ENCODE measurements around the gene CASR. TPM values are rescaled to one million over a fixed set of nuclear protein-coding genes. Genes with fewer than 3 reads are reported as not detected.

Gene CASR
- polyA plus RNA-seq, 1 donor = 1.9 TPM

DNA sequence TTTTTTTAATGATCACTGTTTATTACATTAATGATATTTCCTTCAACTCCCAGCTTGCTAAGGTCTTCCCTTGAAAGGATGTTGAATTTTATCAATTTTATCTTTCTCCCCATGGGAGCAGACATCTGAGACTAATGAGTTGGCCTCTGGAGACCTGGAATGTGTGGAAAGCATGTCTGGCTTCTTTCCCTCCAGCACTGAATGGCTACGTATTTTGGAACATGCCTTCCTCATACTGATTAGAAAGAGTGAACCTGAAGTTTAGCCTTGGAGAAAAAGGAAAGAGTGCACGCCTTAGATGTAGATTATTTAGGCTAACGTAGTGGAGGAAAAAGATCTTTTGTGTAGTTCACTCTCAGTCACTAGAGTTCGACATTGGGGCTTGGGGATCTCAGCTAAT lies 25.1 kb downstream of the CASR start:
- Histone ChIP-seq H3K4me3 (ENCODE audit: low read length) (no peak overlapping the region), H3K4me1 (ENCODE audit: control insufficient read depth, insufficient read depth, low read length) (no peaks in the 10 kb centered on the region), H3K9me3 (ENCODE audit: control insufficient read depth, low read depth, low read length) (no peaks in the 10 kb centered on the region), H3K27me3 (ENCODE audit: control insufficient read depth, insufficient read depth, low read length) (no peaks in the 10 kb centered on the region), H3K27ac (ENCODE audit: low read length) (no peak overlapping the region), H3K36me3 (ENCODE audit: control insufficient read depth, insufficient read depth, low read length) (no peaks in the 10 kb centered on the region)
- WGBS (ENCODE audit: insufficient coverage, low lambda C conversion rate) = no CpG with 5 or more reads among the region's 4 CpGs
- no peak for DNase-seq

GRCh38 chr3:122213650-122214049 lies 30.2 kb downstream of the CASR start:
- Histone ChIP-seq H3K9me3 (ENCODE audit: control insufficient read depth, low read depth, low read length) (no peaks in the 10 kb centered on the region), H3K4me1 (ENCODE audit: control insufficient read depth, insufficient read depth, low read length) (no peaks in the 10 kb centered on the region), H3K4me3 (ENCODE audit: low read length) (no peak overlapping the region), H3K27me3 (ENCODE audit: control insufficient read depth, insufficient read depth, low read length) (no peaks in the 10 kb centered on the region), H3K27ac (ENCODE audit: low read length) (no peak overlapping the region), H3K36me3 (ENCODE audit: control insufficient read depth, insufficient read depth, low read length) (no peaks in the 10 kb centered on the region)
- WGBS (ENCODE audit: insufficient coverage, low lambda C conversion rate) = no CpG with 5 or more reads among the region's 2 CpGs
- no peak for DNase-seq

DNA sequence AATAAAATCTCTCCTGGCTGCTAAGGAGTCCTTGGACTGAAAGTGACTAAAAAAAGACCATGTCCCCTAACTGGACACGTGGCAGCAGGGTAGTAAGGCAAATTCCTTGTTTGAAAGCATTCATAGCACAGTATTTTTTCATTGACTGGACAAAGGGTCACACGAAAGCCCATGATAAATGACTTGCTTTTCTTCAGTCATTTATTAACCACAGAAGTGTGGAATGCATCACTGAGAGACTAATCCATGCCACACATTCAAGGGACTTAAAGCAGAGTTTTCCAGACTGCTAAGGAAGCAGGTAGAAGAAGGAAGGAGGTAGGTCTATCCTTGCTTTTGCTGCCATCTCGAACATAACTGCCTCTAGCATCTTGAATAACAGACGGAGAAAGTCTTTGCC lies 31.2 kb downstream of the CASR start:
- no peaks in the 10 kb centered on the region for H3K9me3 ChIP-seq (ENCODE audit: control insufficient read depth, low read depth, low read length)
- no CpG with 5 or more reads among the region's 4 CpGs for WGBS (ENCODE audit: insufficient coverage, low lambda C conversion rate)
- H3K27ac ChIP-seq (ENCODE audit: low read length) = no peak overlapping the region
- H3K36me3 ChIP-seq (ENCODE audit: control insufficient read depth, insufficient read depth, low read length) = no peaks in the 10 kb centered on the region
- no peak for DNase-seq
- H3K4me3 ChIP-seq (ENCODE audit: low read length) = no peak overlapping the region
- H3K27me3 ChIP-seq (ENCODE audit: control insufficient read depth, insufficient read depth, low read length) = no peaks in the 10 kb centered on the region
- no peaks in the 10 kb centered on the region for H3K4me1 ChIP-seq (ENCODE audit: control insufficient read depth, insufficient read depth, low read length)

DNA sequence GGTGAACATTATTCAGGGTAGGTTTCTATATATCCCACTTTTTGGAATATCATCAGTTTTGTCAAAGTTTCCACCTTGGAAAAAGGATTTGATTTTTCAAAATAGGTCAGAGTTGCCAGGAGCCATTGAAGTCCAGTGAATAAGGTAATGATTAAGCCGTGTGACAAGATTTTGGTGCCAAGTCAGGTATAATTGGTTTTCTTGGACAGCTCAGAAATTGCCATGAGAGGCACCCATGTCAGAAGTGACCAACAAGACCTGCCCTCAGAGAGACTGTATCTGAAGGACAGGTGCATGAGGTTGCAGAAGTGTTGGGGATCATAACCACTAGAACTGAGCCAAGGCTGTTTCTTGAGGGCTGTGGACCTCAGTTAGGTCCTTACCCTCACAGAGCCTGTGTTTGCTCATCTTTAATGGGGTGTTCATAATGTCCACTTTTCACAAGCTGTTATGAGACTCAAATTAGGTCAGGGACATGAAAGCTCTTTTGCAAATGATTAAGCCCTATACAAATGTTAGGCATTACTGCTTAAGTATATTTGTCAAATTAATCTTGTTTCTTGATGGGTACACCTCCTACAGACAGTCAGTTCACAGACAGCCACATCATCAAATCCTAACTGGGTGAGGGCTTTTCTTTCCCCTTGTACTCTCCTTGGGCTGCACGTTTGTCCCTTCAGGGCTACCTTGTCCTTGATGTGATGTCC lies 32.3 kb downstream of the CASR start:
- Histone ChIP-seq H3K27ac (ENCODE audit: low read length) (no peak overlapping the region), H3K9me3 (ENCODE audit: control insufficient read depth, low read depth, low read length) (no peaks in the 10 kb centered on the region), H3K36me3 (ENCODE audit: control insufficient read depth, insufficient read depth, low read length) (no peaks in the 10 kb centered on the region), H3K4me3 (ENCODE audit: low read length) (no peak overlapping the region), H3K27me3 (ENCODE audit: control insufficient read depth, insufficient read depth, low read length) (no peaks in the 10 kb centered on the region), H3K4me1 (ENCODE audit: control insufficient read depth, insufficient read depth, low read length) (no peaks in the 10 kb centered on the region)
- DNase-seq = no peak
- whole genome bisulfite sequencing (ENCODE audit: insufficient coverage, low lambda C conversion rate) = no CpG with 5 or more reads among the region's 2 CpGs

DNA sequence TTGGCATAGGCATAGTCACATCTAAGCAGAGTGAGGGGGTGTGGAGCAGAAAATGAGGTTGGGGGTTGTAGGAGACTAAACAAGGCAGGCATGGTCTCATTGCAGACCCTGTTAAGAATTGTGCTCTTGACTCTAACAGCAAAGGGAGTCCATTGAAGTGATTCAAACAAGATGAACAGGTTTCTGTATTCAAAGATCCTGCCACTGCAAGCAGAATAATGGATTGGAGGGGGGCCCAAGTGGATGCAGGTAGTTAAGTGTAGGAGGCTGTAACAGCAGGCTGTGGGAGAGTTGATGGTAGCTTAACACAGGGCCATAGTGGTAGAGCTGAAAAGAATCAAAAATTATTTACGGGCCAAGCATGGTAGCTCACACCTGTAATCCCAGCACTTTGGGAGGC lies 34.4 kb downstream of the CASR start:
- no peak for DNase-seq
- H3K4me1 ChIP-seq (ENCODE audit: control insufficient read depth, insufficient read depth, low read length) = no peaks in the 10 kb centered on the region
- H3K27ac ChIP-seq (ENCODE audit: low read length) = no peak overlapping the region
- WGBS (ENCODE audit: insufficient coverage, low lambda C conversion rate) = no CpG with 5 or more reads among the region's 1 CpG
- no peaks in the 10 kb centered on the region for H3K27me3 ChIP-seq (ENCODE audit: control insufficient read depth, insufficient read depth, low read length)
- H3K9me3 ChIP-seq (ENCODE audit: control insufficient read depth, low read depth, low read length) = no peaks in the 10 kb centered on the region
- no peaks in the 10 kb centered on the region for H3K36me3 ChIP-seq (ENCODE audit: control insufficient read depth, insufficient read depth, low read length)
- no peak overlapping the region for H3K4me3 ChIP-seq (ENCODE audit: low read length)

DNA sequence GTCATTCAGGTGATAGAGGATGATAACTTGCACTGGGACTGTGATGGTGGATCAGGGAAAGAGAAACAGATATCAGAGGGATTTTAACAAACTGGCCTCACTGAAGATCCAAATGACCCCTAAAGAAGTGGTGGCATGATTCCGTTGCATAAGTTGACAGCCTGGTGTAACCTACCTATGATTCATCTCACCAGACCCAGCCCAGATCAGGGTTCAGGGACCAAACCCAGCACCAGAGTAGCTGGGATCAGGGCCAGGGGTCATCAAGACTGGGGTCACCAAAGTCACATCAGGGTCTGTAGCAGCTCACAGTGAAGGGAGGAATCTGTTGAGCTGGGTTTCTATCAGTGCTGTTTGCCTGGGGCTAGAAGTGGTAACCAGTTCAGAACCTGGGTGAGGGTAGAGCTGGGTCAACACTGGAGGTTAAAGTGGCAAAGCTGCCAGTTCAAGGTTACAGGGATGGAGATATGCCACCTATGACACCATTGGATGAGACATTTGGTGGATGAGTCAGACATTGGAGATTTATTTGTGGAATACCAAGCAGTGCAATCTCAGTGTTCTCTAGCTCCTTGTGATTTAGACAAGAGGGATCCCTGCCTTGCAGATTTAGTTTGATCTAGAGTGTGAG lies 35.9 kb downstream of the CASR start:
- no CpG with 5 or more reads among the region's 1 CpG for WGBS (ENCODE audit: insufficient coverage, low lambda C conversion rate)
- H3K27me3 ChIP-seq (ENCODE audit: control insufficient read depth, insufficient read depth, low read length) = no peaks in the 10 kb centered on the region
- no peaks in the 10 kb centered on the region for H3K9me3 ChIP-seq (ENCODE audit: control insufficient read depth, low read depth, low read length)
- H3K4me3 ChIP-seq (ENCODE audit: low read length) = no peak overlapping the region
- H3K4me1 ChIP-seq (ENCODE audit: control insufficient read depth, insufficient read depth, low read length) = no peaks in the 10 kb centered on the region
- no peak overlapping the region for H3K27ac ChIP-seq (ENCODE audit: low read length)
- no peaks in the 10 kb centered on the region for H3K36me3 ChIP-seq (ENCODE audit: control insufficient read depth, insufficient read depth, low read length)
- DNase-seq = no peak

DNA sequence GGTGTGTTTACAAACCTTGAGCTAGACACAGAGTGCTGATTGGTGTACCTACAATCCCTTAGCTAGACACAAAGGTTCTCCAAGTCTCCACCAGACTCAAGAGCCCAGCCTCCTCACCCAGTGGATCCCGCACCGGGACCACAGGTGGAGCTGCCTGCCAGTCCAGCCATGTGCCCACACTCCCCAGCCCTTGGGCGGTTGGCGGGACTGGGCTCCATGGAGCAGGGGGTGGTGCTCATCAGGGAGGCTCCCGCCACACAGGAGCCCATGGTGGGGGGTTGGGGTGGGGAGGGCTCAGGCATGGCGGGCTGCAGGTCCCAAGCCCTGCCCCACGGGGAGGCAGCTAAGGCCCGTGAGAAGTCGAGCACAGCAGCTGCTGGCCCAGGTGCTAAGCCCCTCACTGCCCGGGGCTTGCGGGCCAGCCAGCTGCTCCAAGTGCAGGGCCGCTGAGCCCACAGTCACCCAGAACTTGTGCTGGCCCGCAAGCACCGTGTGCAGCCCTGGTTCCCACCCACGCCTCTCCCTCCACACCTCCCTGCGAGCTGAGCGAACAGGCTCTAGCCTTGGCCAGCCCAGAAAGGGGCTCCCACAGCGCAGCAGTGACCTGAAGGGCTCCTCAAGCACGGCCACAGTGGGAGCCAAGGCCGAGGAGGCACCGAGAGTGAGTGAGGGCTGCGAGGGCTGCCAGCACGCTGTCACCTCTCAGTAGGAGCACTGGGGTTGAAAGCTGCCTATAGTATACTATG lies 43.7 kb downstream of the CASR start:
- Histone ChIP-seq H3K4me3 (ENCODE audit: low read length) (no peak overlapping the region), H3K27me3 (ENCODE audit: control insufficient read depth, insufficient read depth, low read length) (peaks cover 14% of the 10 kb centered on the region), H3K4me1 (ENCODE audit: control insufficient read depth, insufficient read depth, low read length) (no peaks in the 10 kb centered on the region), H3K9me3 (ENCODE audit: control insufficient read depth, low read depth, low read length) (peaks cover 7% of the 10 kb centered on the region), H3K36me3 (ENCODE audit: control insufficient read depth, insufficient read depth, low read length) (no peaks in the 10 kb centered on the region), H3K27ac (ENCODE audit: low read length) (no peak overlapping the region)
- DNase-seq = no peak
- no CpG with 5 or more reads among the region's 23 CpGs for WGBS (ENCODE audit: insufficient coverage, low lambda C conversion rate)

DNA sequence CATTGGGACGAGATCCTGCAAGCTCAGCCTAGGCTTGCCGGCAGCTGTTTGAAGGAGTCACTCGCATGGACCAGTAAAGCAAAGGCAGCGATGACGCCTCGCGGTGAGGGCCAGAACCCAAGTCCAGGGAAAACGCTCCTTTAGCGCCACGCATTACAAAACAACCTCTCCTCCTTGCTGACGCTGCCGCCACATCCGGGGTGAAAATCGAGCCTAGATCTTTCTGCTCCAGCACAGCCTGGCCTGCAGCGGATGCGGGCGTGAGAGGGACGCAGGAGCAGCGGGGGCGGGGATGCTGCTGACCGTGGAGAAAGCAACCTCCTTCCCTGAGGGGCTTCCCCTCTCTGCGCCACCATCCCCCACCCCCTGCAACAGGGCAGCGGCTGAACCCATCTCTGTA lies 46.7 kb downstream of the CASR start:
- no peak overlapping the region for H3K4me3 ChIP-seq (ENCODE audit: low read length)
- WGBS (ENCODE audit: insufficient coverage, low lambda C conversion rate) = no CpG with 5 or more reads among the region's 23 CpGs
- H3K9me3 ChIP-seq (ENCODE audit: control insufficient read depth, low read depth, low read length) = peaks cover 7% of the 10 kb centered on the region
- no peaks in the 10 kb centered on the region for H3K36me3 ChIP-seq (ENCODE audit: control insufficient read depth, insufficient read depth, low read length)
- H3K4me1 ChIP-seq (ENCODE audit: control insufficient read depth, insufficient read depth, low read length) = no peaks in the 10 kb centered on the region
- no peak overlapping the region for H3K27ac ChIP-seq (ENCODE audit: low read length)
- DNase-seq = no peak
- peaks cover 25% of the 10 kb centered on the region for H3K27me3 ChIP-seq (ENCODE audit: control insufficient read depth, insufficient read depth, low read length)

DNA sequence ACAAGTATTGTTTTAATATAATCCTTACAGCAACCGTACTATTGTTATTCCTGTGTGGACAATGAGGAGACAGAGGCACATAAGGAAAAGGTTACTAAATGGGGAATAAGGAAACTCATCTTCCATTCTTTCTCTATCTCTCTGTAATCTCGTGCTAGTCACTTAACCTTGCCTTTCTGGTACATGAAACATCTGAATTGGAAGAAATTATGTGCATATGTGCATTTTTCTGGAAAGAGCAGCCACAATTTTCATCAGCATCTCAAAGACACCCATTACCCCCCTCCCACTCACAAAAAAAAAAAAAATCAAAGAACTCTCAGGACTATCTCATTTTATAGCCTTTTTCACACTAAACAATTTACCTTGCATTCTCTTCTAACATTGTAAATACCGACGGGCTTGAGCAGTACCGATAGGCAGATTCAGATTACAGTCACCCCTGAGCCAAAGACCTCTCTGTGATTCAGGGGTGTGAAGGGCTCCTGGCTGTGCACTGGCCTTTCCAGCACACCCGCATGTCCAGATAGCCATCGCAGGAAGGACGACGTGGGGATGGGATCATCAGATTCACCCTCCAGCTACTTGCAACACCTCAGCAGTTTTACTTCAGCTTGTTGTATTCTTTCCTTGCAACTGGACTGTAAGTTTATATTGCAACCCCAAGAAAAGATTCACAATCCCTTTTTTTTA lies 48.1 kb downstream of the CASR start:
- Histone ChIP-seq H3K4me1 (ENCODE audit: control insufficient read depth, insufficient read depth, low read length) (no peaks in the 10 kb centered on the region), H3K9me3 (ENCODE audit: control insufficient read depth, low read depth, low read length) (peaks cover 7% of the 10 kb centered on the region), H3K4me3 (ENCODE audit: low read length) (no peak overlapping the region), H3K36me3 (ENCODE audit: control insufficient read depth, insufficient read depth, low read length) (no peaks in the 10 kb centered on the region), H3K27me3 (ENCODE audit: control insufficient read depth, insufficient read depth, low read length) (peaks cover 25% of the 10 kb centered on the region), H3K27ac (ENCODE audit: low read length) (no peak overlapping the region)
- WGBS (ENCODE audit: insufficient coverage, low lambda C conversion rate) = 36% methylated on average over 3 of the region's 9 CpGs
- no peak for DNase-seq

- 83% methylated on average over 1 of the region's 4 CpGs for WGBS (ENCODE audit: insufficient coverage, low lambda C conversion rate)
- H3K27me3 ChIP-seq (ENCODE audit: control insufficient read depth, insufficient read depth, low read length) = peaks cover 25% of the 10 kb centered on the region
- H3K4me1 ChIP-seq (ENCODE audit: control insufficient read depth, insufficient read depth, low read length) = no peaks in the 10 kb centered on the region
- DNase-seq = no peak
- no peaks in the 10 kb centered on the region for H3K36me3 ChIP-seq (ENCODE audit: control insufficient read depth, insufficient read depth, low read length)
- no peak overlapping the region for H3K27ac ChIP-seq (ENCODE audit: low read length)
- H3K4me3 ChIP-seq (ENCODE audit: low read length) = no peak overlapping the region
- peaks cover under 1% of the 10 kb centered on the region for H3K9me3 ChIP-seq (ENCODE audit: control insufficient read depth, low read depth, low read length)
Measured at GRCh38 chr3:122232485-122232884, 49.0 kb downstream of the CASR start.

Measured in large intestine (tissue), 3 donors.